HG02763 (cell line): ENCODE data around the gene F2R.
"Not testable (repeated sequence)": the region's sequence is repeated elsewhere in the genome, so short reads cannot be mapped to it uniquely, and the experiment has no call there.

ENCODE experiments used
- ATAC-seq: cut with Tn5 transposase; IDR thresholded peaks from one replicate; pipeline ENCODE4 v1.9.1; 2021; ENCODE audit warnings: mild to moderate bottlenecking, moderate library complexity; ENCODE audit not compliant: unreplicated experiment

Gene F2R

GRCh38 chr5:76715736-76716455 is at the start of gene F2R:
Gene F2R, plus strand, starts transcription at chr5:76716126. Its CDS starts 182 bp downstream, at chr5:76716308.
- ATAC-seq, result peak; percentile 68

- ATAC-seq, result no peak
These were observed 48.4 kb upstream of the F2R start for GRCh38 chr5:76667495-76667894.

- no peak for ATAC-seq
These were observed 46.7 kb upstream of the F2R start for GRCh38 chr5:76669245-76669644.

- ATAC-seq, result no peak
These were observed 45.4 kb upstream of the F2R start for GRCh38 chr5:76670508-76670907.

GRCh38 chr5:76672242-76672641 is 43.7 kb upstream of the F2R start:
- no peak for ATAC-seq

GRCh38 chr5:76673125-76673524 is 42.8 kb upstream of the F2R start:
- ATAC-seq, result no peak

- no peak for ATAC-seq
These were observed 41.4 kb upstream of the F2R start for GRCh38 chr5:76674330-76675066.

GRCh38 chr5:76675364-76675763 is 40.6 kb upstream of the F2R start:
- no peak for ATAC-seq

- no peak for ATAC-seq
These were observed 38.0 kb upstream of the F2R start for GRCh38 chr5:76677849-76678472.

- ATAC-seq, result no peak
These were observed 36.7 kb upstream of the F2R start for GRCh38 chr5:76679231-76679630.

GRCh38 chr5:76680826-76681225 is 35.1 kb upstream of the F2R start:
- not testable (repeated sequence) for ATAC-seq

- ATAC-seq, result no peak
These were observed 34.6 kb upstream of the F2R start for GRCh38 chr5:76681287-76681686.

GRCh38 chr5:76682387-76682786 is 33.5 kb upstream of the F2R start:
- no peak for ATAC-seq

- ATAC-seq, result no peak
These were observed 31.9 kb upstream of the F2R start for GRCh38 chr5:76683816-76684731.

- ATAC-seq, result no peak
These were observed 31.0 kb upstream of the F2R start for GRCh38 chr5:76684756-76685519.

GRCh38 chr5:76685704-76686103 is 30.2 kb upstream of the F2R start:
- no peak for ATAC-seq

- no peak for ATAC-seq
These were observed 27.7 kb upstream of the F2R start for GRCh38 chr5:76688212-76688611.

GRCh38 chr5:76688836-76689235 is 27.1 kb upstream of the F2R start:
- no peak for ATAC-seq

- ATAC-seq, result no peak
These were observed 26.4 kb upstream of the F2R start for GRCh38 chr5:76689321-76690036.
